HG03095 (cell line): ENCODE measurements around the gene RPL13.
"Not testable (repeated sequence)": the region's sequence is repeated elsewhere in the genome, so short reads cannot be mapped to it uniquely, and the experiment has no call there.

Experiments
- ATAC-seq: cut with Tn5 transposase; IDR thresholded peaks from one replicate; pipeline ENCODE4 v1.9.1; 2021; ENCODE audit warnings: moderate library complexity; ENCODE audit not compliant: unreplicated experiment

RPL13 gene

GRCh38 chr16:89562939-89563338 lies 2.5 kb downstream of the RPL13 start:
- no peak for ATAC-seq

- no peak for ATAC-seq
Measured at GRCh38 chr16:89563639-89564392, 3.3 kb downstream of the RPL13 start.

GRCh38 chr16:89564476-89565255 lies 4.2 kb downstream of the RPL13 start:
- ATAC-seq: no peak

- ATAC-seq: no peak
Measured at GRCh38 chr16:89565256-89565505, 4.7 kb downstream of the RPL13 start.

GRCh38 chr16:89565506-89566372 lies 5.3 kb downstream of the RPL13 start:
- ATAC-seq: no peak

GRCh38 chr16:89567656-89568594 lies 7.4 kb downstream of the RPL13 start:
- ATAC-seq: no peak

GRCh38 chr16:89569506-89570341 lies 9.2 kb downstream of the RPL13 start:
- no peak for ATAC-seq

GRCh38 chr16:89570342-89570923 lies 10.0 kb downstream of the RPL13 start:
- ATAC-seq: no peak

GRCh38 chr16:89570983-89571598 lies 10.6 kb downstream of the RPL13 start:
- not testable (repeated sequence) for ATAC-seq

- ATAC-seq: no peak
Measured at GRCh38 chr16:89571636-89572035, 11.2 kb downstream of the RPL13 start.

- no peak for ATAC-seq
Measured at GRCh38 chr16:89572073-89572484, 11.6 kb downstream of the RPL13 start.

GRCh38 chr16:89572485-89573205 lies 12.2 kb downstream of the RPL13 start:
- no peak for ATAC-seq

- no peak for ATAC-seq
Measured at GRCh38 chr16:89573826-89574680, 13.6 kb downstream of the RPL13 start.

GRCh38 chr16:89574681-89575246 lies 14.3 kb downstream of the RPL13 start:
- no peak for ATAC-seq

GRCh38 chr16:89575247-89576152 lies 15.0 kb downstream of the RPL13 start, which contains the start of gene CPNE7:
CPNE7 (plus strand) TSS chr16:89575758; CDS start chr16:89575898, 140 bp downstream.
- ATAC-seq: no peak
